IPS-11a (cell line): Measurements from ENCODE around the gene WASHC3.
"Not testable (repeated sequence)": the region's sequence is repeated elsewhere in the genome, so short reads cannot be mapped to it uniquely, and the experiment has no call there.

Source experiments
- H3K4me3 ChIP-seq: one replicate; pipeline ENCODE4 v1.5.1; 2013; ENCODE audit warnings: low read depth, low read length, control low read depth

Gene WASHC3

GRCh38 chr12:102061560-102062418 is at the start of gene WASHC3:
Gene WASHC3, minus strand, starts transcription at chr12:102061991. Its CDS starts 29 bp downstream, at chr12:102061962.
- peak within 1 kb of the TSS; percentile 62 for H3K4me3 ChIP-seq

GRCh38 chr12:102110782-102111181 is 49.0 kb upstream of the WASHC3 start:
- H3K4me3 ChIP-seq, result no peak overlapping the region

- no peak overlapping the region for H3K4me3 ChIP-seq
Observed at GRCh38 chr12:102107970-102108369, 46.2 kb upstream of the WASHC3 start.

DNA sequence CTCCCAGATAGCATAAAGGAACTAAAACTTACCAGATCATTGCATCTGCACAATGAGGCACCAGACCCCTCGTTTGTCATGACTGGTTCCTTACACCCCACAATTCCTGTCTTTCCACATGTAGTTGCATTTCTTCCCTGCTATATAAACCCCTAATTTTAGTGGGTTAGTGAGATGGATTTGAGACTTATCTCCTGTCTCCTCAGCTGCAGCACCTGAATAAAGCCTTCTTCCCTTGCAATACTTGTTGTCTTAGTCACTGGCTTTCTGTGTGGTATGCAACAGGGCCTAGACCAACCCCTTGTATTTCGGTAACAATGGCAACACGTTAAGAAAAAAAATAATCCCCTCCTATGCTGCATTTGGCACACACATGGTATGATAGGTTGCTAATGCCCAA is 45.1 kb upstream of the WASHC3 start:
- H3K4me3 ChIP-seq, result no peak overlapping the region

DNA sequence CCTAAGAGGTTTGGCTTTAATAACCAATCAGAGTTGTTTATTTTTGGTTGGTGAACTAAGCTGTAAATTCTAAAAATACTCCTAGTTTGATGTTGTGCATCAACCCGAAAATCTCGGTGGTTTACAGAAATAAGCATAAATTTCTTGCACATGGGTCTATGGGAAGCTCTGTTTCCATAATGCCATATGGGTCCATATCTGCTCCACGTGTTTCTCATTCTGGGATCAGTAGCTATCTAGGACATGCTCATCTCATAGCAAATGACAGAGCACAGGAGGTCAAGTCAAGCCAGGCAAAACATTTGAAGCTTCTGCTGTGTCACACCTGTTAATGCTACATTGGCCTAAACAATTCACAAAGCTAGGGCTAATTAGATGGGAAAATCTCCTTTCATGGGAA is 35.1 kb upstream of the WASHC3 start:
- no peak overlapping the region for H3K4me3 ChIP-seq

- H3K4me3 ChIP-seq, result no peak overlapping the region
Observed at GRCh38 chr12:102095677-102096263, 34.0 kb upstream of the WASHC3 start.

GRCh38 chr12:102093319-102093718 is 31.5 kb upstream of the WASHC3 start:
- H3K4me3 ChIP-seq, result no peak overlapping the region

DNA sequence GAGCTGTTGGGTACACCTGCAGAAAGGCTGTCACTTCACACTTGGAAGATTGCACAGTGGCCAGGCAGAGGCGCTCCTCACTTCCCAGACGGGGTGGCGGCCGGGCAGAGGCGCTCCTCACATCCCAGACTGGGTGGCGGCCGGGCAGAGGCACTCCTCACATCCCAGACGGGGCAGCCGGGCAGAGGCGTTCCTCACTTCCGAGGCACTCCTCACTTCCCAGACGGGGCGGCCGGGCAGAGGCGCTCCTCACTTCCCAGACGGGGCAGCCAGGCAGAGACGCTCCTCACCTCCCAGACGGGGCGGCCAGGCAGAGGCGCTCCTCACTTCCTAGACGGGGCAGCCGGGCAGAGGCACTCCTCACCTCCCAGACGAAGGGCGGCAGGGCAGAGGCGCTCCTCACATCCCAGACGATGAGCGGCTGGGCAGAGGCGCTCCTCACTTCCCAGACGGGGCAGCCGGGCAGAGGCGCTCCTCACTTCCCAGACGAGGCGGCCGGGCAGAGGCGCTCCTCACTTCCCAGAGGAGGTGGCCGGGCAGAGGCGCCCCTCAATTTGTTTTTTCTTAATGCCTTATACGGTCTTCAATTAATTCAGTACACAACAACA is 27.5 kb upstream of the WASHC3 start:
- H3K4me3 ChIP-seq, result not testable (repeated sequence)

- H3K4me3 ChIP-seq, result no peak overlapping the region
Observed at GRCh38 chr12:102080842-102081241, 19.1 kb upstream of the WASHC3 start.

- not testable (repeated sequence) for H3K4me3 ChIP-seq
Observed at GRCh38 chr12:102072092-102072491, 10.3 kb upstream of the WASHC3 start.

GRCh38 chr12:102069707-102070106 is 7.9 kb upstream of the WASHC3 start:
- no peak overlapping the region for H3K4me3 ChIP-seq

DNA sequence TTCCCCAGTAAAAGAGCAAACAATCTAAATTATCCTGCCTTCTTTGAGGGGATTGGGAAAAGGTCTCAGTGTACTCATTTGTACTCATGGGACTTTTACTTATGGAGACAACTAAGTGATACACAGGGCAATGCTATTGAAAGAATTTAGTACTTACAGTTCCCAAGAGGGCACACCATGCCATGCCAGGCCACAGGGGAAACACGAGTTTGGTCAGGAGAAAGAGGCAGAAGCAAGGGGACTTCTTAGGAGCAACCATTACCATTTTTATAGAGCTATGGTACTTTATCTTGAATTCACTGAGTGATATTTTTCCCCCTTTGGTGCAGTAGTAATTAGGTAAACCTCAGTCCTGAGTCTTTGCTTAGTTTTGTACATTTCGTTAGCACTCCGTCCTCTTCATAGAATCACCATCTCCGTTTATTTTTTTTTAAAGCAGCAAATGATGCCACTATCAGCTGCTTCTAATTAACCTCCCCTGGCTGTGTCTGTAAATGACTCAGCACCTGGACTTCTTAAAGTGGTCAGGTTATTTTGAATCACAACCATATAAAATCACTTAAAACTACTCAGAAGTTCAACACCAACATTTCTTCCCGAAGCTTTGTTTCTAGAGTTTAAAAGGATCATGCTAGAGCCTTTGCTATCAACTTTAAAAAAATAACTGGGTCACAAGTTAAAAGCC is 5.9 kb upstream of the WASHC3 start:
- H3K4me3 ChIP-seq, result no peak overlapping the region

DNA sequence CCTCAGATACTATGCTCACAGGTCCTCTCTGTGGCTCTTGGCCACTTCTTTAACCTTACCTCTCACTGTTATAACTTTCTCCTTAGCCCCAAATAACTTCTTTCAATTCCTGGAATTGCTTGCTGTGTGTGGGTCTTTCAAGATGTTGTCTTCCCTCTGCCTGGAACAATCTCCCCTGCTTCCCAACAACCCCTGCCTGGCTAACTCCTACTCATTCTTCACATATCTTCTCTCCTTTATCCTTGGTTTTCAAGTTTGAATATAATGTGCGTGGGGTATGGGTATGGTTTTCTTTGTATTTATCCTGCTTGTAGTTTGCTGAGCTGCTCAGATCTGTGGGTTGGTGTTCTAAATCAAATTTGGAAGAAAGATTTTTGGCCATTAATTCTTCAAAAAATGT is 2.7 kb upstream of the WASHC3 start:
- H3K4me3 ChIP-seq, result no peak overlapping the region

DNA sequence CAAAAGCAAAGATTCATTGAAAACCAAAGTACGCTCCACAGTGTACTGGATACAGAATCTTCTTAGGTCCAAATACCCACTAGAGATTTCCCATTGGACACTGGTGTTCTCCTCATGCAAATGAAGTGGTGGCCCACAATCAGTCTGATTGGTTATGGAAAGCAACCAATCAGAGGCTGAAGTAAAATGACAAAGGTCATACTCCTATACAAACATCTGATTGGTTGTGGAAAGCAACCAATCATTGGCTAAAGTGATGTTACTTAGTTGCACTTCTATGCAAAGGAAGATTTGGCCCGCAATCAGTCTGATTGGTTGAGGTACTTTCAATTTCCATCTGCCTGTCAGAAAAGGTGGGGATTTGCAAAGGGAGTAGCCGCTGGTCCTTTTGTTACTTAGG is 1.3 kb upstream of the WASHC3 start:
- no peak overlapping the region for H3K4me3 ChIP-seq

GRCh38 chr12:102062419-102062806 is 622 bp upstream of the WASHC3 start:
- H3K4me3 ChIP-seq, result peak overlapping the region; percentile 22

- H3K4me3 ChIP-seq, result peak overlapping the region; percentile 62
Observed at GRCh38 chr12:102061096-102061559, 663 bp downstream of the WASHC3 start.

DNA sequence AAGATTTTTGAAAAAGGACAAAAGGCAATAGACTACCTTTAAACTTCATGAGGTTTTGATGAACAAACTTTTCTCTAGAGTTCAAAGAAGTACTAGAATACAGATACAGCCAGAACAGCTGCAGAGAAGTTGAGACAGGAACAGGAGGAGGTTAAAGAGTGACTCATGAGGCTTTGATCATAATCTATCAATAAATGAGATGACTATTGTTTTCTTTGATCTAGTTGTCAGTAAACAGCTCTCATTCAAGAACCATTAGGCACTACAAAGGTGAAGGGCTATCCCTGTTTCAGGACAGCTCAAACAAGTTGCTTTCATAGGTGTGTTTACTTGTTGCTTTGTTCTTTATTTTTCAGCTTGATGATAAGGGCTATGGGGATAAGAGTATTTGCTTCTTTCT is 2.4 kb downstream of the WASHC3 start:
- H3K4me3 ChIP-seq, result no peak overlapping the region

- H3K4me3 ChIP-seq, result no peak overlapping the region
Observed at GRCh38 chr12:102054345-102054744, 7.4 kb downstream of the WASHC3 start.

- no peak overlapping the region for H3K4me3 ChIP-seq
Observed at GRCh38 chr12:102053062-102053349, 8.8 kb downstream of the WASHC3 start.

DNA sequence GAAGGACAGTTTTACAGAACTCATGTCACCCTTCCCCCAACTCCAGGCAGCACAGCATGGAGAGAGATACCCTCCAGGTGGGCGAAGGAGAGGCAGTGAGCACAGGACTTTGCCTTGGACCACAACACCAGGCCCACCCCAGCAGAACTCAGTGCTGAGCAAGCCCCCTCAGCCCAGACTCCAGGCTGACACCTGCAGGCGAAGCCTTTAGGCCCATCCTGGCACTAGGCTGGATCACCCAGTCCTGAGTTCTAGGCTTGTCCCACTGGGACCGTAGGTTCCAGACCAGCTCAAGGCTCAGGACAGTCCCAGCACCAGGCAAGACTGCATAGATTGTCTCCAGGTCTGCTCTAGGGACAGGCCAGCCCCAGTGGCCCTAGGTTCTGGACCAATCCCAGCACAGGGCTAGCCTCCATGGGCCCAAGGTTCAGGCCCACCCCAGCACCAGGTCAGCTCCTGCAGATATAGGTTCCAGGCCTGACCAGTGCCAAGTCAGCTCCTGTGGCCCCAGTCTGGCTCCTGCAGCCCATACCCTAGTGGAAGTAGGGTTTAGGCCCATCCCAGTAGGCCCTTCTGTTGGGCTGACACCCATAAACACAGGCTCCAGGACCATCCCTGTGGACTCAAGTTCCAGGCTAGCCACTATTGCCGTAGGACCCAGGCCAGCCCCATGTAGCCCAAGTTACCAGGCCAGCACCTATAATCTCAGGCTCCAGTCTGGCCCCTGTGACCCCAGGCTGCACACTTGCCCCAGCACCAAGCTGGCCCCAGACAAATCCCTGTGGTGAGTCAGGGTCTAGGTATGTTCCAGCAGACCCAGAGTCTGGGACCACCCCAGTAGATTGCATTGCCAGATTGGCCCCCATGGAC is 9.4 kb downstream of the WASHC3 start:
- H3K4me3 ChIP-seq, result no peak overlapping the region
